B cell (primary cell): ENCODE results near the gene PITHD1.
"Not testable (repeated sequence)": the region's sequence is repeated elsewhere in the genome, so short reads cannot be mapped to it uniquely, and the experiment has no call there.

Experiments used
- CTCF ChIP-seq: fragments of 200-600 bp; IDR thresholded peaks from one replicate; pipeline ENCODE4 v1.8.0; 2022; ENCODE audit warnings: antibody characterized with exemption, mild to moderate bottlenecking
- EZH2 ChIP-seq: IDR thresholded peaks from 2 replicates; pipeline ENCODE4 v1.6.1; 2012; ENCODE audit warnings: borderline replicate concordance, low read depth, mild to moderate bottlenecking, moderate library complexity, low read length; ENCODE audit not compliant: insufficient read depth, poor library complexity, severe bottlenecking

- not testable (repeated sequence) for TF ChIP-seq CTCF, EZH2
Measured at GRCh38 chr1:23783141-23783540, 4.9 kb downstream of the PITHD1 start.
